ENCODE results near the gene ASIC2.
"Not testable (repeated sequence)": the region's sequence is repeated elsewhere in the genome, so short reads cannot be mapped to it uniquely, and the experiment has no call there.

The ASIC2 gene

DNA sequence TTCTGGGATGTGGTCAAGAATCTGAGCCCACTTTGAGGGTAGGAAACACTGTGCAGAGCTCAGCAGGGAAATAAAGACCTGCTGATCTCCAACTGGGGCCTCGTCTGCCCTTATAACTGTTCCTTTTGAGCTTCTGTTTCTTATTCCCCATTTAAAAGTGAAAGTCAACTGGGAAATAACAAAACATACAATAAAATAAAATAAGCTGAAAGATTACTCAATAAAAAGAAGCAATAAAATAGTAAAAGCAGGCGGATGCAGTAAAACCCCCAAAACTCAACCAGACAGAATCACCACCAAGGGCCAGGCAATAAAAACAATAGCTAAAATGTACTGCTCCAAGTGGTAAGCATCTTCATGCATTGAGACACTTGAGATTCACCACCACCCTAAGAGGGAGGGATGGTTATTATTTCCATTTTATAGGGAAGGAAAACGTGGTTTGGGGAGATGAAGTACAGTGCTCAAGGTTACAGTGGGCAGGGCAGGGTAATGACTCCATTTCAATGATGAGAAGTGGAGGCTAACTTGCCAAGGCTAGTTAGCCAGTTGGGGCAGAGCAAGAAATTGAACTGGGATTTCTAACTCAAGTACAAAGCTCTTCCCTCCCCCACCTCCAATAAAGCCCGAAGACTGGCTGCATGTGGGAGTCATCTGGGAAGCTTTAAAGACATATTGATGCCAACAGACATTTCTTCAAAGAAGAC lies 307.9 kb downstream of the ASIC2 start:
- DNase-seq (ENCODE audit: low read depth), result no peak

DNA sequence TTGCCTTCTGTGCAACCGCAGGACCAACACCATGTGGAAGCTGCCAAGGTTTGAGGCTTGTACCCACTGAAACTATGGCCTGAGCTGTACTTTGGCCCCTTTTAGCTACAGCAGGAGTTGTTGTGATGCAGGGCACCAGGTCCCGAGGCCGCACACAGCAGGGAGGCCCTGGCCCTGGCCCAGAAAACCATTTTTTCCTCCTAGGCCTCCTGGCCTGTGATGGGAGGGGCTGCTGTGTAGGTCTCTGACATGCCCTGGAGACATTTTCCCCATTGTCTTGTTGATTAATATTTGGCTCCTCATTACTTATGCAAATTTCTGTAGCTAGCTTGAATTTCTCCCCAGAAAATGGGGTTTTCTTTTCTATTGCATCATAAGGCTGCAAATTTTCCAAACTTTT lies 311.5 kb downstream of the ASIC2 start:
- not testable (repeated sequence) for DNase-seq (ENCODE audit: low read depth)

DNA sequence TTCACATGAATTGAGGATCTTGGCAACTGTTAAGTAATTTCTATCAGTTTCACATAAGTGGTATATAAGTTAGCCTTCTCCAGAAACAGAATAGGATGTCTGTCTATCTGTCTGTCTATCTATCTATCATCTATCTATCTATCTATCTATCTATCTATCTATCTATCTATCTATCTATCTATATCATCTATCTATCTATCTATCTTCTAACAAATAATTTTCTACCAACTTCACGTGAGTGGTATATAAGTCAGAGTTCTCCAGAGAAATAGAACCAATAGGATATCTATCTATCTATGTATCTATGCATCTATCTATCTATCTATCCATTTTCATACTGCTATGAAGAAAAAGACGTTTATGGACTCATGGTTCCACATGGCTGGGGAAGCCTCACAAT lies 312.9 kb downstream of the ASIC2 start:
- DNase-seq (ENCODE audit: low read depth), result no peak

GRCh38 chr17:32976605-32977004 lies 316.5 kb downstream of the ASIC2 start:
- no peak for DNase-seq (ENCODE audit: low read depth)

- no peak for DNase-seq (ENCODE audit: low read depth)
Observed at GRCh38 chr17:32976131-32976530, 317.0 kb downstream of the ASIC2 start.

DNA sequence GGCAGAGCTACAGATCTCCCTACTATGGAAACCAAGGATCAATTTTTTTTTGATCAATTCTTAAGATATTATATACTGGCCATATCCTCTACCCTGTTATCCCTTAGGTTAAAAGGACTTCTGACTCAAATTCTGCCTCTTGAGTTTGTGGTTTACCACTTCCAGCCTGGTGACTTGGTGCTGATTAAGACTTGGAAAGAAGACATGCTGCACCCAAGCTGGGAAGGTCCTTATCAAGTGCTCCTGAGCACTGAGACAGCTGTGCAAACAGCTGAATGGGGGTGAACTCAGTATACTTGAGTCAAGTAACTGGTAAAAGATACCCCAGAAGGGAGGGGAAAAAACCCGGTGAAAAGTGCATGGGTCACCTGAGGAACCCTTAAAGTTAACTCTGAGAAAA lies 321.9 kb downstream of the ASIC2 start:
- no peak for DNase-seq (ENCODE audit: low read depth)

DNA sequence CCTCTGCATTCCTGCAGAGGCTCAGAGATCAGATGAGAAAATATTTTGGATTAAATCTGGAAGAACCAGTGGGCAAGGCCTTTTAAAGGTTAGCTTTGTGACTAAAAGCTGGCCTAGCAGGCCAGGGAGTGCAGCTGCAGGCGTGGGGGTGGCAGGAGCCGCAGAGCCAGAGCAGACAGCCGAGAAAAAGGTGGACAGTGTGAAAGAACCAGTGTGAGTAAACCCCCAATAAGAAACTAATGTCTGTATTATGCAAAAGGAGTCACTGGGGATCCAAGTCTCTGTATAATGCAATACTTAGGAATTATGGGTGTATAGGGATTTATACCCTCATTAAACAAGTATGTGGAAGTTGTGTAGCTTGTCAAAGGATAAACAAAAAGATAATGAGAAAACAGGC lies 322.8 kb downstream of the ASIC2 start:
- DNase-seq (ENCODE audit: low read depth), result no peak

- DNase-seq (ENCODE audit: low read depth), result not testable (repeated sequence)
Observed at GRCh38 chr17:32969231-32969630, 323.9 kb downstream of the ASIC2 start.

DNA sequence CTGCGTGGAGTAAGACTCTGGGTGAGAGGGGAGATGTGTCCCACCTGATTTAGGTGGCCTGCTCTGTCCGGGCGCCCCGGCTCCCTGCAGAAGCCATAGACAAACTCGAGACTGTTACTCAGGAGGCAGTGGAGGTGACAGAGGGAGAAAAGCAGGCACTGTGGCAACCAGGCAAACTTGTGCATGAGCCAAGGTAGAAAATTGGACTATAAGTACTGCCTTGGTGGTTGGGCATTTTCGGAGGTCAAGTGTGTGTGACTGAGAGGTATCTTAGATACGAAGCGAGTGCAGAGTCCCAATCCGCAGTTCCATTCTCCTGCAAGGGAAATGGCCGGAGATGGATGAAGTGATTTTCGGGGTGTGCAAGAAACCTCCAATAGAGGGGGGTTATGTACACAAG lies 328.6 kb downstream of the ASIC2 start:
- no peak for DNase-seq (ENCODE audit: low read depth)
